HG02840 (cell line): Measurements from ENCODE around the gene SLC50A1.

Experiments
- ATAC-seq: cut with Tn5 transposase; IDR thresholded peaks from one replicate; pipeline ENCODE4 v1.9.1; 2021; ENCODE audit warnings: mild to moderate bottlenecking, moderate library complexity, moderate number of reproducible peaks; ENCODE audit not compliant: unreplicated experiment, low FRiP score

SLC50A1 gene

GRCh38 chr1:155135415-155136028 is at the start of gene SLC50A1:
Gene SLC50A1 (plus strand): TSS chr1:155135852. CDS start chr1:155135912, 60 bp downstream.
- peak; percentile 66 for ATAC-seq

- ATAC-seq = no peak
Observed at GRCh38 chr1:155086128-155086741, 49.4 kb upstream of the SLC50A1 start.

GRCh38 chr1:155086856-155087535 is 48.7 kb upstream of the SLC50A1 start:
- no peak for ATAC-seq

GRCh38 chr1:155091071-155092051 is 44.3 kb upstream of the SLC50A1 start:
- no peak for ATAC-seq

- no peak for ATAC-seq
Observed at GRCh38 chr1:155092131-155092530, 43.5 kb upstream of the SLC50A1 start.

- ATAC-seq = no peak
Observed at GRCh38 chr1:155092641-155093040, 43.0 kb upstream of the SLC50A1 start.

GRCh38 chr1:155093911-155094621 is 41.6 kb upstream of the SLC50A1 start:
- ATAC-seq = no peak

GRCh38 chr1:155094622-155094948 is 41.1 kb upstream of the SLC50A1 start:
- ATAC-seq = no peak

- ATAC-seq = no peak
Observed at GRCh38 chr1:155099331-155099730, 36.3 kb upstream of the SLC50A1 start.

- no peak for ATAC-seq
Observed at GRCh38 chr1:155103325-155103724, 32.3 kb upstream of the SLC50A1 start.

- no peak for ATAC-seq
Observed at GRCh38 chr1:155104605-155105534, 30.8 kb upstream of the SLC50A1 start.

- no peak for ATAC-seq
Observed at GRCh38 chr1:155105604-155106011, 30.0 kb upstream of the SLC50A1 start.

GRCh38 chr1:155106862-155107261 is 28.8 kb upstream of the SLC50A1 start:
- ATAC-seq = no peak

- no peak for ATAC-seq
Observed at GRCh38 chr1:155107309-155108264, 28.1 kb upstream of the SLC50A1 start.

- no peak for ATAC-seq
Observed at GRCh38 chr1:155108296-155108695, 27.4 kb upstream of the SLC50A1 start.

GRCh38 chr1:155110381-155110780 is 25.3 kb upstream of the SLC50A1 start:
- no peak for ATAC-seq

GRCh38 chr1:155110826-155111225 is 24.8 kb upstream of the SLC50A1 start:
- no peak for ATAC-seq

- ATAC-seq = no peak
Observed at GRCh38 chr1:155113450-155113980, 22.1 kb upstream of the SLC50A1 start.
